NCI-H146 (cell line): ENCODE results near the gene PRXL2B.
A peak's percentile ranks its signal among the peaks of the same experiment; 100 is the strongest.
"Not testable (repeated sequence)": the region's sequence is repeated elsewhere in the genome, so short reads cannot be mapped to it uniquely, and the experiment has no call there.

ENCODE experiments used
- DNase-seq: peaks from one replicate; lab custom pipeline; 2025; lab: John Stamatoyannopoulos, UW

The PRXL2B gene

GRCh38 chr1:2550309-2550861, 36.2 kb upstream of the PRXL2B start:
- DNase-seq = not testable (repeated sequence)

GRCh38 chr1:2551544-2551943, 35.0 kb upstream of the PRXL2B start:
- DNase-seq = not testable (repeated sequence)

GRCh38 chr1:2552189-2552588, 34.4 kb upstream of the PRXL2B start:
- DNase-seq = no peak

GRCh38 chr1:2553076-2553475, 33.5 kb upstream of the PRXL2B start:
- DNase-seq = not testable (repeated sequence)

GRCh38 chr1:2553871-2554620, 32.5 kb upstream of the PRXL2B start:
- no peak for DNase-seq

GRCh38 chr1:2554621-2555387, 31.8 kb upstream of the PRXL2B start:
- DNase-seq = no peak

- DNase-seq = peak; percentile 14
Observed at GRCh38 chr1:2555634-2556276, 30.8 kb upstream of the PRXL2B start.

- DNase-seq = peak; percentile 41
Observed at GRCh38 chr1:2556277-2556677, 30.3 kb upstream of the PRXL2B start, which contains the start of gene TNFRSF14. TSS of gene TNFRSF14 (plus strand) at chr1:2556371. CDS start at chr1:2556665, 294 bp downstream.

GRCh38 chr1:2556678-2557481, 29.7 kb upstream of the PRXL2B start:
- DNase-seq = peak; percentile 44

- no peak for DNase-seq
Observed at GRCh38 chr1:2557482-2558400, 28.8 kb upstream of the PRXL2B start.

GRCh38 chr1:2558420-2558819, 28.2 kb upstream of the PRXL2B start:
- DNase-seq = no peak

- no peak for DNase-seq
Observed at GRCh38 chr1:2558861-2559260, 27.7 kb upstream of the PRXL2B start.

- DNase-seq = no peak
Observed at GRCh38 chr1:2559509-2560298, 26.9 kb upstream of the PRXL2B start.

GRCh38 chr1:2560299-2561073, 26.1 kb upstream of the PRXL2B start:
- no peak for DNase-seq

- DNase-seq = peak; percentile 41
Observed at GRCh38 chr1:2561446-2561845, 25.1 kb upstream of the PRXL2B start.

- no peak for DNase-seq
Observed at GRCh38 chr1:2561898-2562895, 24.4 kb upstream of the PRXL2B start.

GRCh38 chr1:2563205-2563604, 23.4 kb upstream of the PRXL2B start:
- no peak for DNase-seq
